Mesenchymal stem cell (in vitro differentiated cells and primary cell): ENCODE results near the gene HFM1.

Source experiments
- DNase-seq: peaks from one replicate; pipeline ENCODE4 v3.0.0-alpha.2; 2013
- H2AFZ ChIP-seq: one replicate; pipeline ENCODE4 v1.6.1; 2013; ENCODE audit warnings: low read depth, mild to moderate bottlenecking, control low read depth, inconsistent platforms, low read length, moderate library complexity
- H2AK5ac ChIP-seq: 2 replicates; pipeline ENCODE4 v1.6.1; 2013; ENCODE audit warnings: low read length, moderate library complexity, mild to moderate bottlenecking, inconsistent platforms; ENCODE audit not compliant: severe bottlenecking
- H2BK120ac ChIP-seq: one replicate; pipeline ENCODE4 v1.6.1; 2013; ENCODE audit warnings: low read depth, mild to moderate bottlenecking, inconsistent platforms, low read length, moderate library complexity
- H2BK12ac ChIP-seq, 2 experiments: one replicate each; pipeline ENCODE4 v1.6.1; 2013; ENCODE audit warnings: inconsistent platforms in 2 of 2, low read length in 2 of 2, mild to moderate bottlenecking in 2 of 2, moderate library complexity in 2 of 2, control low read depth in 1 of 2
- H2BK15ac ChIP-seq: one replicate; pipeline ENCODE4 v1.6.1; 2013; ENCODE audit warnings: mild to moderate bottlenecking, low read depth, inconsistent platforms; ENCODE audit not compliant: poor library complexity, severe bottlenecking
- H2BK5ac ChIP-seq: 2 replicates; pipeline ENCODE4 v1.6.1; 2013; ENCODE audit warnings: low read depth, mild to moderate bottlenecking, low read length, control low read depth, inconsistent platforms; ENCODE audit not compliant: poor library complexity, severe bottlenecking
- H3K14ac ChIP-seq, 2 experiments: one replicate each; pipeline ENCODE4 v1.6.1; 2013; ENCODE audit warnings: inconsistent platforms in 2 of 2, low read length in 2 of 2, control low read depth in 1 of 2, mild to moderate bottlenecking in 1 of 2, moderate library complexity in 1 of 2
- H3K18ac ChIP-seq, 2 experiments: one replicate each; pipeline ENCODE4 v1.6.1; 2013; ENCODE audit warnings: inconsistent platforms in 2 of 2, low read length in 2 of 2, control low read depth in 1 of 2, low read depth in 1 of 2, mild to moderate bottlenecking in 1 of 2
- H3K23ac ChIP-seq, 2 experiments: one replicate each; pipeline ENCODE4 v1.6.1; 2013; ENCODE audit warnings: inconsistent platforms in 2 of 2, low read length in 2 of 2, mild to moderate bottlenecking in 2 of 2, moderate library complexity in 2 of 2, control low read depth in 1 of 2
- H3K27ac ChIP-seq: 2 replicates; pipeline ENCODE4 v1.5.1; 2013; ENCODE audit warnings: mild to moderate bottlenecking, moderate library complexity, low read length, control low read depth, inconsistent platforms; ENCODE audit not compliant: poor library complexity, severe bottlenecking
- H3K27me3 ChIP-seq, 2 experiments: 2 replicates each; pipeline versions ENCODE4 v1.6.1 to v1.7.0; 2013; ENCODE audit warnings: low read length in 2 of 2, mild to moderate bottlenecking in 2 of 2, moderate library complexity in 2 of 2, control low read depth in 1 of 2, inconsistent platforms in 1 of 2; ENCODE audit not compliant: control insufficient read depth in 1 of 2, insufficient read depth in 1 of 2
- H3K36me3 ChIP-seq, 2 experiments: 2 replicates each; pipeline versions ENCODE4 v1.6.1 to v1.7.0; 2013; ENCODE audit warnings: low read length in 2 of 2, control low read depth in 1 of 2, inconsistent platforms in 1 of 2, low read depth in 1 of 2, mild to moderate bottlenecking in 1 of 2; ENCODE audit not compliant: insufficient read depth in 2 of 2, control insufficient read depth in 1 of 2
- H3K4ac ChIP-seq, 2 experiments: one replicate each; pipeline ENCODE4 v1.6.1; 2013; ENCODE audit warnings: inconsistent platforms in 2 of 2, low read length in 2 of 2, mild to moderate bottlenecking in 2 of 2, moderate library complexity in 2 of 2, control low read depth in 1 of 2, low read depth in 1 of 2
- H3K4me1 ChIP-seq: 2 replicates; pipeline ENCODE4 v1.6.1; 2013; ENCODE audit warnings: low read depth, low read length, control low read depth; ENCODE audit not compliant: control insufficient read depth, insufficient read depth
- H3K4me2 ChIP-seq: 2 replicates; pipeline ENCODE4 v1.6.1; 2013; ENCODE audit warnings: low read length, mild to moderate bottlenecking, inconsistent platforms; ENCODE audit not compliant: poor library complexity, severe bottlenecking
- H3K4me3 ChIP-seq, 2 experiments: 2 replicates each; pipeline versions ENCODE4 v1.5.1 to v1.7.0; 2013; ENCODE audit warnings: low read length in 2 of 2, mild to moderate bottlenecking in 2 of 2, control low read depth in 1 of 2, low read depth in 1 of 2; ENCODE audit not compliant: insufficient read depth in 1 of 2
- H3K79me1 ChIP-seq: replicated peaks from 2 replicates; pipeline ENCODE4 v1.6.1; 2013; ENCODE audit warnings: mild to moderate bottlenecking, control low read depth, low read length, inconsistent platforms; ENCODE audit not compliant: poor library complexity, severe bottlenecking
- H3K9ac ChIP-seq: 2 replicates; pipeline ENCODE4 v1.7.0; 2013; ENCODE audit warnings: mild to moderate bottlenecking, low read length, moderate library complexity
- H3K9me3 ChIP-seq: 2 replicates; pipeline ENCODE4 v1.7.0; 2013; ENCODE audit warnings: mild to moderate bottlenecking, low read length; ENCODE audit not compliant: control insufficient read depth
- H4K8ac ChIP-seq: one replicate; pipeline ENCODE4 v1.6.1; 2013; ENCODE audit warnings: inconsistent platforms, mild to moderate bottlenecking, low read length, moderate library complexity
- H4K91ac ChIP-seq: one replicate; pipeline ENCODE4 v1.6.1; 2013; ENCODE audit warnings: mild to moderate bottlenecking, low read length, inconsistent platforms
- WGBS: methylation state at CpG from one replicate; pipeline ENCODE4 v1.1.7; 2013; ENCODE audit warnings: mixed read lengths; 5-methylcytosine and 5-hydroxymethylcytosine counted together

Gene HFM1

DNA sequence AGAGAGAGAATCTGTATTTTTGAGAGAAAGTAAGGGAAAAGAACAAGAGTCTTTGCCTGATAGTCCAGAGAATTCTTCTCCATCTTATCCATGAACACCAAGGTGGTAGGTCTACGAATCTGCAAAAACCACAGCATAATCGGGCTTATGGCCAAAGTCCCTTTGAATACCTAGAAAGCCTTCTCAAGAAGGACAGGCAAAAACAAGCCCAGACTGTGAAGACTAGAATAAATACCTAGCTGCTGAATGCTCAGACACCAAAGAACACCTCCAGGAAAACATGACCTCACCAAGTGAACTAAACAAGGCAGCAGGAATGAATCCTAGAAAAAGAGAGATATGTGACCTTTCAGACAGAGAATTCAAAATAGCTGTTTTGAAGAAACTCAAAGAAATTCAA, 79.2 kb downstream of the HFM1 start:
- Histone ChIP-seq H2BK12ac (no peak overlapping the region), H4K8ac (no peak overlapping the region), H3K4me3 (no peak overlapping the region), H3K14ac (no peak overlapping the region), H2BK15ac (no peak overlapping the region), H3K36me3 (no peaks in the 10 kb centered on the region), H3K27me3 (no peaks in the 10 kb centered on the region), H2BK5ac (no peak overlapping the region), H2AFZ (no peak overlapping the region), H3K27ac (no peak overlapping the region), H3K4me1 (no peaks in the 10 kb centered on the region), H3K23ac (no peak overlapping the region), H3K4ac (no peak overlapping the region), H3K18ac (no peak overlapping the region), H2BK120ac (no peak overlapping the region), H3K79me1 (no peaks in the 10 kb centered on the region), H2AK5ac (no peak overlapping the region), H3K9ac (no peak overlapping the region), H4K91ac (no peak overlapping the region), H3K9me3 (peaks cover 1% of the 10 kb centered on the region), H3K4me2 (no peak overlapping the region)
- DNase-seq = no peak
- 95% methylated on average over 2 of the region's 2 CpGs for WGBS

DNA sequence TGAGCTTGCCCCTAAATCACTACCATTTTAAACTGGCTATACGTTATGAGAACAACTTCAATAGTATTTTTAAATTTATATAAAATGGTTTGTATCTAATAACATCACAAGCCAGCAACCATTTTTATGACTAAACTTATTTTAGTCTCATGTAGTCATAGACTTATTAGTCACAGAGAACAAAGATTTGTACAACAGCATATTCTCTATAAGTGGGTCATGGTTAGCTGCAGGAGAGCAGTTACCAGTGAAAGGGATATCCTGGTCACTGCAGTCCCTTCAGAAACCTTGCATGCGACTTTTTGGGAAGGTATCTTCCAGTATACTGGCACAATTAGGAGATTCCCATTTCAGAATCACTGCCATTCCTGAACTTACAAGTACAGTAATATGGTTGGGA, 90.0 kb downstream of the HFM1 start:
- H3K4me2 ChIP-seq = no peak overlapping the region
- H3K79me1 ChIP-seq = no peaks in the 10 kb centered on the region
- no peak overlapping the region for H3K9ac ChIP-seq
- H3K18ac ChIP-seq = no peak overlapping the region
- no peak overlapping the region for H2BK15ac ChIP-seq
- no peaks in the 10 kb centered on the region for H3K36me3 ChIP-seq
- no peaks in the 10 kb centered on the region for H3K4me1 ChIP-seq
- H4K91ac ChIP-seq = no peak overlapping the region
- H3K23ac ChIP-seq = no peak overlapping the region
- H3K27me3 ChIP-seq = no peaks in the 10 kb centered on the region
- H3K4ac ChIP-seq = no peak overlapping the region
- H2BK120ac ChIP-seq = no peak overlapping the region
- no peak overlapping the region for H2AFZ ChIP-seq
- no peak overlapping the region for H3K27ac ChIP-seq
- H3K9me3 ChIP-seq = peaks cover 7% of the 10 kb centered on the region
- H2AK5ac ChIP-seq = no peak overlapping the region
- no peak overlapping the region for H3K4me3 ChIP-seq
- WGBS = no CpG with 5 or more reads among the region's 2 CpGs
- no peak for DNase-seq
- H2BK12ac ChIP-seq = no peak overlapping the region
- no peak overlapping the region for H4K8ac ChIP-seq
- H2BK5ac ChIP-seq = no peak overlapping the region
- no peak overlapping the region for H3K14ac ChIP-seq

DNA sequence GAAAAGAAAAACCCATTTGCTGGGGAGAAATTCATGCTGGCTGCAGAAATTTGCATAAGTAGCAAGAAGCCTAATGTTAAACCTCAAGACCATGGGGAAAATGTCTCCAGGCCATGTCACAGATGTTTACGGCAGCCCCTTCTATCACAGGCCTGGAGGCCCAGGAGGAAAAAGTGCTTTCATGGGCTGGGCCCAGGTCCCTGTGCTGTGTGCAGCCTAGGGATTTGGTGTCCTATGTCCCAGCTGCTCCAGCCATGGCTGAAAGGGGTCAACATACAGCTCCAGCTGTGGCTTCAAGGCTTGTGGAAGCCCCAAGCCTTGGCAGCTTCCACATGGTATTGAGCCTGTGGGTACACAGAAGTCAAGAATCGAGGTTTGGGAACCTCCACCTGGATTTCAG, 93.0 kb downstream of the HFM1 start:
- no peak overlapping the region for H3K4me2 ChIP-seq
- H3K9me3 ChIP-seq = peaks cover 32% of the 10 kb centered on the region
- H3K79me1 ChIP-seq = no peaks in the 10 kb centered on the region
- H2BK12ac ChIP-seq = no peak overlapping the region
- no peaks in the 10 kb centered on the region for H3K4me1 ChIP-seq
- no peak overlapping the region for H2AK5ac ChIP-seq
- no peak overlapping the region for H3K9ac ChIP-seq
- no peak overlapping the region for H3K23ac ChIP-seq
- no peak overlapping the region for H2BK120ac ChIP-seq
- DNase-seq = no peak
- no peak overlapping the region for H4K8ac ChIP-seq
- no peak overlapping the region for H3K4ac ChIP-seq
- H3K14ac ChIP-seq = no peak overlapping the region
- 67% methylated on average over 2 of the region's 2 CpGs for WGBS
- H3K4me3 ChIP-seq = no peak overlapping the region
- no peak overlapping the region for H2BK5ac ChIP-seq
- H3K18ac ChIP-seq = no peak overlapping the region
- H3K36me3 ChIP-seq = no peaks in the 10 kb centered on the region
- H3K27me3 ChIP-seq = no peaks in the 10 kb centered on the region
- no peak overlapping the region for H2AFZ ChIP-seq
- no peak overlapping the region for H2BK15ac ChIP-seq
- no peak overlapping the region for H4K91ac ChIP-seq
- no peak overlapping the region for H3K27ac ChIP-seq

DNA sequence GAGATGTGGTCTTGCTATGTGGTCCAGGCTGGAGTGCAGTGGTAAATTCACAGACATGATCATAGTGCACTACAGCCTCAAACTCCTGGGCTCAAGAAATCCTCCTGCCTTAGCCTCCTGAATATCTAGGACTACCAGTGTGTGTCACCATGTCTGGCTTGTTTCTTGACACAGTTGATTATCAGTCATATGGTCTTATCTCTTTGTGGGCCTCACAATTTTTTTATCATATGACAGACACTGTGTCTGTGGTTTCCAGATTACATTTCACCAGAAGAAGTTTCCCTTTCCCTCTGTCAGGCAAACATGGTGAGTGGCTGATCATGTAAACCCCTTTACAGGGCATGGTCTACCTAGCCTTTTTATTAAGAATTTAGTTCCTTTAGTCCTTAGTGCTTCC, 96.1 kb downstream of the HFM1 start:
- H2BK5ac ChIP-seq = no peak overlapping the region
- no peak overlapping the region for H3K9ac ChIP-seq
- no peaks in the 10 kb centered on the region for H3K27me3 ChIP-seq
- no peak for DNase-seq
- no peak overlapping the region for H4K91ac ChIP-seq
- no peaks in the 10 kb centered on the region for H3K4me1 ChIP-seq
- H3K23ac ChIP-seq = no peak overlapping the region
- H2BK120ac ChIP-seq = no peak overlapping the region
- H3K4me3 ChIP-seq = no peak overlapping the region
- H3K27ac ChIP-seq = no peak overlapping the region
- H3K9me3 ChIP-seq = peaks cover 36% of the 10 kb centered on the region
- H2AFZ ChIP-seq = no peak overlapping the region
- no peaks in the 10 kb centered on the region for H3K79me1 ChIP-seq
- no peak overlapping the region for H2BK15ac ChIP-seq
- no peak overlapping the region for H2AK5ac ChIP-seq
- H3K36me3 ChIP-seq = no peaks in the 10 kb centered on the region
- H4K8ac ChIP-seq = no peak overlapping the region
- H3K14ac ChIP-seq = no peak overlapping the region
- H3K4ac ChIP-seq = no peak overlapping the region
- H3K18ac ChIP-seq = no peak overlapping the region
- no peak overlapping the region for H3K4me2 ChIP-seq
- H2BK12ac ChIP-seq = no peak overlapping the region
